ENCODE results near the gene APLF. TPM values are rescaled to one million over a fixed set of nuclear protein-coding genes. Genes with fewer than 3 reads are reported as not detected.

Gene APLF
- total and polyA plus RNA-seq, 2 of the 8 experiments (the other 6 are each of a cell fraction or from before 2014, with no cell fraction given) = 4.4 to 7.3 TPM

DNA sequence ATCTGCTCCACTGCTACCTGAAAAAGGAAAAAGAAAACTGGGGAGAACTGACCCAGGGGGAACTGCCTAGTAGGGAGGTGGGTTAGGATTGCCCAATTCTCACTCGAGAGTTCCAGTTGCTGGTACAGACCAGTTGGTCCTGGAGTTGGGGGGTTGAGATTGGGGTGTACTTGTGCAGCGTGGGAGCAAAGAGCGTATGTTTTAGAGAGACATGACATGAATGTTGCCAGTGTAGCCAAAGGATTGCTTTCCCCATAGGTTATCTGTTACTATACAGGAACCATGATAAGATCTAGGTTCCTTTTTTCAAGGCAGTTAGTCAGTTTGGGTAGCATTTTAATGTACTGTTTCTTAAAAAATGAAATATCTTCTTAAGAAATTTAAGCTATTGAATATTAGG lies 68.6 kb downstream of the APLF start (continued):
- TF ChIP-seq, protein P1, sequence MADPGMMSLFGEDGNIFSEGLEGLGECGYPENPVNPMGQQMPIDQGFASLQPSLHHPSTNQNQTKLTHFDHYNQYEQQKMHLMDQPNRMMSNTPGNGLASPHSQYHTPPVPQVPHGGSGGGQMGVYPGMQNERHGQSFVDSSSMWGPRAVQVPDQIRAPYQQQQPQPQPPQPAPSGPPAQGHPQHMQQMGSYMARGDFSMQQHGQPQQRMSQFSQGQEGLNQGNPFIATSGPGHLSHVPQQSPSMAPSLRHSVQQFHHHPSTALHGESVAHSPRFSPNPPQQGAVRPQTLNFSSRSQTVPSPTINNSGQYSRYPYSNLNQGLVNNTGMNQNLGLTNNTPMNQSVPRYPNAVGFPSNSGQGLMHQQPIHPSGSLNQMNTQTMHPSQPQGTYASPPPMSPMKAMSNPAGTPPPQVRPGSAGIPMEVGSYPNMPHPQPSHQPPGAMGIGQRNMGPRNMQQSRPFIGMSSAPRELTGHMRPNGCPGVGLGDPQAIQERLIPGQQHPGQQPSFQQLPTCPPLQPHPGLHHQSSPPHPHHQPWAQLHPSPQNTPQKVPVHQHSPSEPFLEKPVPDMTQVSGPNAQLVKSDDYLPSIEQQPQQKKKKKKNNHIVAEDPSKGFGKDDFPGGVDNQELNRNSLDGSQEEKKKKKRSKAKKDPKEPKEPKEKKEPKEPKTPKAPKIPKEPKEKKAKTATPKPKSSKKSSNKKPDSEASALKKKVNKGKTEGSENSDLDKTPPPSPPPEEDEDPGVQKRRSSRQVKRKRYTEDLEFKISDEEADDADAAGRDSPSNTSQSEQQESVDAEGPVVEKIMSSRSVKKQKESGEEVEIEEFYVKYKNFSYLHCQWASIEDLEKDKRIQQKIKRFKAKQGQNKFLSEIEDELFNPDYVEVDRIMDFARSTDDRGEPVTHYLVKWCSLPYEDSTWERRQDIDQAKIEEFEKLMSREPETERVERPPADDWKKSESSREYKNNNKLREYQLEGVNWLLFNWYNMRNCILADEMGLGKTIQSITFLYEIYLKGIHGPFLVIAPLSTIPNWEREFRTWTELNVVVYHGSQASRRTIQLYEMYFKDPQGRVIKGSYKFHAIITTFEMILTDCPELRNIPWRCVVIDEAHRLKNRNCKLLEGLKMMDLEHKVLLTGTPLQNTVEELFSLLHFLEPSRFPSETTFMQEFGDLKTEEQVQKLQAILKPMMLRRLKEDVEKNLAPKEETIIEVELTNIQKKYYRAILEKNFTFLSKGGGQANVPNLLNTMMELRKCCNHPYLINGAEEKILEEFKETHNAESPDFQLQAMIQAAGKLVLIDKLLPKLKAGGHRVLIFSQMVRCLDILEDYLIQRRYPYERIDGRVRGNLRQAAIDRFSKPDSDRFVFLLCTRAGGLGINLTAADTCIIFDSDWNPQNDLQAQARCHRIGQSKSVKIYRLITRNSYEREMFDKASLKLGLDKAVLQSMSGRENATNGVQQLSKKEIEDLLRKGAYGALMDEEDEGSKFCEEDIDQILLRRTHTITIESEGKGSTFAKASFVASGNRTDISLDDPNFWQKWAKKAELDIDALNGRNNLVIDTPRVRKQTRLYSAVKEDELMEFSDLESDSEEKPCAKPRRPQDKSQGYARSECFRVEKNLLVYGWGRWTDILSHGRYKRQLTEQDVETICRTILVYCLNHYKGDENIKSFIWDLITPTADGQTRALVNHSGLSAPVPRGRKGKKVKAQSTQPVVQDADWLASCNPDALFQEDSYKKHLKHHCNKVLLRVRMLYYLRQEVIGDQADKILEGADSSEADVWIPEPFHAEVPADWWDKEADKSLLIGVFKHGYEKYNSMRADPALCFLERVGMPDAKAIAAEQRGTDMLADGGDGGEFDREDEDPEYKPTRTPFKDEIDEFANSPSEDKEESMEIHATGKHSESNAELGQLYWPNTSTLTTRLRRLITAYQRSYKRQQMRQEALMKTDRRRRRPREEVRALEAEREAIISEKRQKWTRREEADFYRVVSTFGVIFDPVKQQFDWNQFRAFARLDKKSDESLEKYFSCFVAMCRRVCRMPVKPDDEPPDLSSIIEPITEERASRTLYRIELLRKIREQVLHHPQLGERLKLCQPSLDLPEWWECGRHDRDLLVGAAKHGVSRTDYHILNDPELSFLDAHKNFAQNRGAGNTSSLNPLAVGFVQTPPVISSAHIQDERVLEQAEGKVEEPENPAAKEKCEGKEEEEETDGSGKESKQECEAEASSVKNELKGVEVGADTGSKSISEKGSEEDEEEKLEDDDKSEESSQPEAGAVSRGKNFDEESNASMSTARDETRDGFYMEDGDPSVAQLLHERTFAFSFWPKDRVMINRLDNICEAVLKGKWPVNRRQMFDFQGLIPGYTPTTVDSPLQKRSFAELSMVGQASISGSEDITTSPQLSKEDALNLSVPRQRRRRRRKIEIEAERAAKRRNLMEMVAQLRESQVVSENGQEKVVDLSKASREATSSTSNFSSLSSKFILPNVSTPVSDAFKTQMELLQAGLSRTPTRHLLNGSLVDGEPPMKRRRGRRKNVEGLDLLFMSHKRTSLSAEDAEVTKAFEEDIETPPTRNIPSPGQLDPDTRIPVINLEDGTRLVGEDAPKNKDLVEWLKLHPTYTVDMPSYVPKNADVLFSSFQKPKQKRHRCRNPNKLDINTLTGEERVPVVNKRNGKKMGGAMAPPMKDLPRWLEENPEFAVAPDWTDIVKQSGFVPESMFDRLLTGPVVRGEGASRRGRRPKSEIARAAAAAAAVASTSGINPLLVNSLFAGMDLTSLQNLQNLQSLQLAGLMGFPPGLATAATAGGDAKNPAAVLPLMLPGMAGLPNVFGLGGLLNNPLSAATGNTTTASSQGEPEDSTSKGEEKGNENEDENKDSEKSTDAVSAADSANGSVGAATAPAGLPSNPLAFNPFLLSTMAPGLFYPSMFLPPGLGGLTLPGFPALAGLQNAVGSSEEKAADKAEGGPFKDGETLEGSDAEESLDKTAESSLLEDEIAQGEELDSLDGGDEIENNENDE (IDR thresholded peaks at IDR 0.05; ENCODE audit: insufficient replicate concordance, low read length) = no peak
- no peak for TF ChIP-seq NRF1 (IDR thresholded peaks at IDR 0.05; ENCODE audit: low read depth, low read length)
- no peak for TF ChIP-seq EZH2 (IDR thresholded peaks at IDR 0.05; ENCODE audit: low read depth, low read length, severe bottlenecking)
- TF ChIP-seq JUN (IDR thresholded peaks at IDR 0.05; ENCODE audit: low read depth, low read length) = no peak
- TF ChIP-seq CHD2 (IDR thresholded peaks at IDR 0.05; ENCODE audit: low read length) = no peak
